Stimulated activated CD8-positive, alpha-beta memory T cell treated with anti-CD3 and anti-CD28 coated beads, Interleukin-7, amount 100 ng/mL, for 24 hours (primary cell): Measurements from ENCODE around the gene IGF2R.
"Not testable (repeated sequence)": the region's sequence is repeated elsewhere in the genome, so short reads cannot be mapped to it uniquely, and the experiment has no call there.

Experiments
- DNase-seq: peaks from one replicate; pipeline ENCODE4 v3.0.0-alpha.2; 2020; ENCODE audit warnings: low read depth

The IGF2R gene

DNA sequence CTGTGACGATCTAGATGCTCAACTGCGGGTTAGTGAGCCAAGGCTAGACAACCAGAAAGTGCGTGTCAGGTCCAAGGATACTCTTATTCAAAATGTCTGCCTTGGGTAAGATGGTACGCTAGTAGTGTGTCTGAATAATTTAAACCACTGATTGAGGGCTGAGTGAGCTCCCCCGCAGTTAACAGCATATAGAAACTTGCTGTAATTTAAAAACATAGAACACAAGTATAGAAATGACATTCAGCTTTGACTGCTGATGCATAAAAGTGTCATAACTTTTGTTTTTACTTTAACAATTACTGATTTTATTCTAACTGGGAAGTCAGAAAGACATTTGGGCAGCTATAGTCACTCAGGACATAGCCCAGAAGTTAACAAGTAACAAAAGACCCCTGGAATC is 107.1 kb downstream of the IGF2R start:
- no peak for DNase-seq

DNA sequence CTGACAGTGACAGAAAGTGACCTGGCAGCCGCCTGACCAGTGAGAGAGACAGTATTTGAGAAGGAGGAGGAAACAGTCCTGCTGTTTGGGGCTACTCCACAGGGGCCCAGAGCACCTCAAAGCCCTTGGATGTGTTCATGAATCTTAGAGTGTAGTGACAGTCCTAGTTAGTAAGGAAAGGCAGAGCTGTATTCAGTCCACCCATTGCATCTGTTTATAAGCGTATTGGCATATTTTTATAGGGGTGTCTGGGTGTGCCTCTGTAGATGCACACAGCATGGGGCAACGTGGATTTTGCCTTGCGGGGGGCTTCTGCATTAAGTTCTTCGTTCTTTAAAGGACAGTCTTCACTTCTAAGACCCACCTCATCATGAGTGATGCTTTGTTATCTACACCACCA is 108.1 kb downstream of the IGF2R start:
- DNase-seq: no peak

DNA sequence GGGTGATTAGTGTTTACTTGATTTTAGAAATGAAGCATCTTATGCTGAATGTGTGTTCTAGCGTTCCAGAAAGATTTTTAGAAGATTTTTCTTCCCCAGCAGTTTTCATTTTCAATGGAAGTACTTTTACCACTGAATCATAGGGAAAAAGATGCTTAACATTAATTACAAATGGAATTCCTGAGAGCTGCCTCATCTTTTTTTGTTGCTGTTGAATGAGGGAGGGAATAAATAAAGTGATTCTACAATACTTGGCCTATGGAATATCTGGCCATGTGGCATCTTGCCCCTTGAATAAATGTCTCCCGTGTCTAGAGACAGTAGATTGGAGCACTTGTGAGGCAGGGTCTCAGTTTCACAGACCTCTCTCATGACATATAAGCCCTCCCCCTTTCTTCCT is 108.6 kb downstream of the IGF2R start:
- DNase-seq: no peak

DNA sequence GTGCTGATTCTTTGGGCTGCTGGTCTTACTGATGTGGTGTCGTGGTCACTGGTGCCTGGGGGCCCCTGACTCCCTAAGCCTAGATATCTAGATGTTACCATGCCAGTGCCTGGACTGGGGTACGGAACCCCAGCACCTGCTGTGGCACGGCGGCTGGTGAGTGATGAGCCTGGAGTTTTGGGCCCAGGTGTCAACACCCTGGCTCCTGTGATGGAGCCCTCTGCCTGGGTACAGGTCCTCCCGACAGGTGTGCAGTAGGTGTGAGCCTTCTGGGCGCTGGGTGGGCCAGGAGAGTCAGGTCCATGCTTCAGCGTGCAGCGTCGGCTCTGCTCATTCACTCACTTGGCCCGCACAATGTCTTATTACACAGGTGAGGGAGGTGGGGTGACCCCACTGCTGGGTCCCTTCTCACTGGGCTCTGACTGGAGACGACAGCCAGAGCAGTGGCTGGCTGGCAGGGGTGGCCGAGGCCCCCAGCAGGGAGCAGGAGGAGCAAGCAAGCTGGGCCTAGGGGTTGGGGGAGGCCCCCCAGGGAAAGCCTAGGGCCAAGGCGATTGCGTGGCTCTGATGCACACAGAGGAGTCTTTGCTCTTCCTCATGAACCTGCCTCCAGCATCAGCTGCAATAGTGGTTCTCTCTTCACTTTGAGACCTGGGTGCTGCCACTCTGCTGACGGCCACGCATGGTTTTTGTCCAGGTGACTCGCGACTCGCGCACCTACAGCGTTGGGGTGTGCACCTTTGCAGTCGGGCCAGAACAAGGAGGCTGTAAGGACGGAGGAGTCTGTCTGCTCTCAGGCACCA is 110.2 kb downstream of the IGF2R start:
- DNase-seq: no peak

DNA sequence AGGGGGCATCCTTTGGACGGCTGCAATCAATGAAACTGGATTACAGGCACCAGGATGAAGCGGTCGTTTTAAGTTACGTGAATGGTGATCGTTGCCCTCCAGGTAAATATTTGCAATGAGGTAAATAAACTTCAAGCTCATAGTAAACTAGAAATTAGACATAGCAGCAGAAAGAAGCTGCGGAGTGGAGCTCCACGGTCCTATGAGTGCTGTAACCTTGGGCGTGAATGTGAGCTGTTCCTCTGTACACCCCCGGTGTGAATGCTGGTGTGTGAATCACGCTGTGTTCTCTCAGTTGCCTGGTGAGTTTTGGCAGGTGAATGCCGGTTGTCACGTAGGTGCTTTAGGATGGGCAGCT is 110.8 kb downstream of the IGF2R start:
- no peak for DNase-seq

DNA sequence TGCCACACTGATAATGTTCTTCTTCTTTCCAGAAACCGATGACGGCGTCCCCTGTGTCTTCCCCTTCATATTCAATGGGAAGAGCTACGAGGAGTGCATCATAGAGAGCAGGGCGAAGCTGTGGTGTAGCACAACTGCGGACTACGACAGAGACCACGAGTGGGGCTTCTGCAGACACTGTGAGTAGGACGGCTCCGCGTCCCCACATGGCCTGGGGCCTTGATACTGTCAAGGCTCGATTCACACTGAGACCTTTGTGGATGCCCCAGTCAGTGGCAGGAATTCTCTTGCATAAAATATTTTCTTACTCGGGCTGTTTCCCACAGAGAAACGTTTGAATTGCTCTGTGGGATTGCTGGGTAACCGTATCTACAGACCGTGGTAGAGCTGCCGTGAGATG is 111.2 kb downstream of the IGF2R start:
- DNase-seq: no peak

DNA sequence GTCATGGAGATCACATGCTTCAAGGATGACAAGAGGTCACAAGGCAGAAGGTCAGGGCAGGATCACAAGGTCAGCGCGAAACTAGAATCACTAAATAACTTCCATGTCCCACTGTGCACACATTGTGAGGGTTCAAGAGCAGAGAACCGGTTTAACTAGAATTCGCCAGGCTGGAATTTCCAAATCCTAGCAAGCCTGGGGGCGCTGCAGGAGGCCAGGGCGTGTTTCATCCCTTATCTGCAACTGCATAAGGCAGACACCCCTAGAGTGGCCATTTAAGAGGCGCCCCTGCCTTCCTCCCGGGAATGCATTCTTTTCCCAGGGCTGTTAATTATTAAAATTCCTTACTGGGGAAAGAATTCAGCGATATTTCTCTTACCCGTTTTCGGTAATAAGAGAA is 112.5 kb downstream of the IGF2R start:
- DNase-seq: no peak

DNA sequence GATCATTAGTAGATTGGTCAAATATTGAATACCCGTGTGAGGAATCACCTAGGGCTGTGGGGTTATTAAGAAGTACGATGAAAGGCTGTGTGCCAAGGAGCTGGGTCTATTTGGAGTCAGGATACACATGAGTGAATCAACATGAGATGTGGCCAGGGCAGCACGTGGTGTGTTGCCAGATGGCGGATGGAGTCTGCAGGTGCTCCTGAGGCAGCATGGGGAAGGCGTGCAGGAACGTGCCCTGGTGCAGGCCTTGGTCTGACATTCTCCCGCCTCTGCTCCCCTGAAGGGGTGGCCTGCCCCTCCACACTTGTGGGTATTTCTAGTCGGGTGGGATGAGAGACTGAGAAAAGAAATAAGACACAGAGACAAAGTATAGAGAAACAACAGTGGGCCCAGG is 113.7 kb downstream of the IGF2R start:
- no peak for DNase-seq

DNA sequence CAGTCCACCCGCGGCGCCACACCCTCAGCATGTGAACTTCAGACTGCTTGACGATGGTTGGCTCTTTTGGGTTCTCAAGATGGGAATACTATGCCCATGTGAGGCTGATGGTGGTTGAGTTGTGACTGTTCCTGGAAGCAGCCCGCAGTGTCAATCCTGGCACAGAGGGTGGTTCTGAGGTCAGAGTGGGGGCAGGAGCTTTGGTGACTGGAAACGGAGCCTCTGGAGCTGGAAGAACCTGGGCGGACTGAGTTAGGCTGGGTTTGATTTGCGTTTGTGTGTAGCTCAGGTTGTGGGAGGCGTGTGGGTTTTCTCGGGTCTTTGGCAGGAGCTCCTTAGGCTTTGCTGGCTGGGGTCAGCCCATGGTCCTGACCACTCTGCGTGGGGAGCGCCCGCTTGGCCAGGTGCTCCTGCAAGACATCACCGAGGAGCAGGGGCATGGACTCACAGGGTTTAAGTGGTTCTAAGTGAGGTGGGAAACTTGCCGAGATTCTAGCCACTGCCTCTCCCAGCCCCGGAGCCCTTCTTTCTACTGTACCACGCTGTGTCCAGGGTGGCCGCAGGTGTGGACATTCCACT is 115.4 kb downstream of the IGF2R start:
- DNase-seq: no peak

DNA sequence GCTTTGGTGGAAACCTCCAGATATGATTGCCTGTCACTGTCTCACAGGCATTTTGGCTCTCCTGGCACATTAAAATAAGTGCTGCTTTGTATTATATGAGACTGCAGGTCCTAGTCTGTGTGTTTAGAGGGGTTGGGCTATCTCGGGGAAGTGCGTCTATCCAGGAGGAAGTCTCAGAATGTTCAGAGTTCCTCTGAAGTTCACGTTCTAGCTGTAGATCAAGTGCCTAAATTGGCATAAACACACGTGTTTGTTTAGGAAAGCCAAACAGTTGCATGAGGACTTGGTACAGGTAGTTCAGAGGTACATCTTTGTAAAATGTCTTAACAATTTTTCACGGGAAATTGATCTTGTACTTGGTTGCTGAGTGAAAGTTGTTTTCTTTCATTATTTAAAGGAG is 116.3 kb downstream of the IGF2R start:
- DNase-seq: no peak

DNA sequence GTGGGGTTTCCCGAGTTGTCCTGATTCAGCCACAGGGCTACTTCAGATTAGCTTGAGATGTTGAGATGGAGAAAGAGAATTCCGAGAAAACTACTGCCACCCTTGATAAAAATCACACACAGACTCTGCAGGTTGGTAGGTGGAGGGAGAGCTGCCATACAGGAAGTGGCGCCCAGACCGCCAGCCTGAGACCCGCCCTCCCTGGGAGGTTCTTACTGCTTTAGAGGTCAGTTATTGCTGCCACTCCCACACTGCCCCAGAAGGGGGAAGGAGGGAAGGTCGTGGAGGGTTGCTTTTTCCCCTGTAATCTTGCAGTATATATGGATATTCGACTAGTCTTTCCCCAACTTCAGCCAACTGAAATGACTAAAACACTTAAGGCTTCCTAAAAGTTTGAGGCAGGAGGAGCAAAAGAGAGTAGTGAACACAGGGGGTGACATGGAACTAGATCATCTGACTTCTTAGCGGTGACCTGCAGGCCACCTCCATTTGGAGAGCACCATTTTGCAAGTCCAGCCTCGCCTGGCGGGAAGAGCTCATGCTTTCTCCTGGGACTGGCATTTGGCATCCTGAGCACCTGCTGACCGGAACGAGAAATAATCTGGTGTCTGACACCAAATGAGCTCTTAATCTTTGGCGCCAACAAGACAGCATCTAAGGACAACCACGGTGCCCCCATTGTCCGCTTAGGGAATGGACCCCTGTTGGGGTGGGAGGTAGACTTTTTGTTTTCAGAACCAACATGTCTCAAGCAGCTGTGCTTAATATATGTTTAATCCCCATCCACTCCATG is 117.0 kb downstream of the IGF2R start:
- no peak for DNase-seq

DNA sequence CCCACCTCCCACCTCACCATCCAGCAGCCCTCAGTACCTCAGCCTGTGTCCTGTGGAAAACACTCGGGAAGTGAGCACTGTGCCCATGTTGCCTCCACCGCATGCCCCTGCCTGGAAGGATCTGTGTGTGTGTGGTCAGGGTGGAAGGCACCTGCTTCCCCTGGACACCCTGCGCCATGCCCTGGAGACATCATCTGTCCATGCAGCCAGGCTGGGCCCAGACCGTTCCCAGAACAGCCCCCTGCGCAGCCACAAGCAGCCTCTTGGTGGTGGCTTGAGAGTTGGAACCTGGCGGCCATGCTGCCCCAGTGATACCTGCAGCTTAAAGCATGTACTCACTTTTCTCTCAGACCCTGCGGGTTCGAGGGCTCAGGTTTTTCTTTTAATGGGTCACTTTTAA is 117.9 kb downstream of the IGF2R start:
- DNase-seq: no peak

DNA sequence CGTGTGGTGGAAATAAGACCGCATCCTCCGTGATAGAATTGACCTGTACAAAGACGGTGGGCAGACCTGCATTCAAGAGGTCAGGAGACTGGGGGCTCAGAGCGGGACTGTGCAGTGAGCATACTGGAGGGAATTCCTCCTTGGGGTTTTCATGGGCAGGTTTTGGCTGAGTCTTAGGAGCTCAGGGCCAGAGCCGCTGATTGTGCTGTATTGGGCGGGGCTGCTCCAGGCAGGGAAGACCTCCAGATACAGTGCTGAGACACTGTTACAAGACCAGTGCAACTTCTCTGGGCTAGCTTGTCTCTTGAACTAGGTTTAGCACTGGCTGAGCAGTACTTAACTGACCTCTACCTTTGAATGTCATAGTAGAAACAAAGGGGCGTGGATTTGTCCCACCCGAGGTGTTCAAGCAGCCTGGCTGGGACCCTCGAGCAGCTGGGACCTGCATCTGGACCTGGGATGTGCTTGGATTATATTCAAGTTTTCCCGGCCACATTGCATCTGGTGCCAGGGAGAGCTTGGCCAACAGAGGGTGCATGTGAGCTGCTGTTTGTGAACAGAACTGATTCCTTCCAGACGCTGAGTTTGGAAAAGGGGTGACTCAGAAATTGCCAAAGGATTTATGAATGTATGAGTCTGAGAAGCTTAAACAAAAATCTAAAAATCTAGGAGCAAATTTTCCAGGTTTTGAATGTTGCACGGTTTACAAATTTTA is 119.3 kb downstream of the IGF2R start:
- no peak for DNase-seq

DNA sequence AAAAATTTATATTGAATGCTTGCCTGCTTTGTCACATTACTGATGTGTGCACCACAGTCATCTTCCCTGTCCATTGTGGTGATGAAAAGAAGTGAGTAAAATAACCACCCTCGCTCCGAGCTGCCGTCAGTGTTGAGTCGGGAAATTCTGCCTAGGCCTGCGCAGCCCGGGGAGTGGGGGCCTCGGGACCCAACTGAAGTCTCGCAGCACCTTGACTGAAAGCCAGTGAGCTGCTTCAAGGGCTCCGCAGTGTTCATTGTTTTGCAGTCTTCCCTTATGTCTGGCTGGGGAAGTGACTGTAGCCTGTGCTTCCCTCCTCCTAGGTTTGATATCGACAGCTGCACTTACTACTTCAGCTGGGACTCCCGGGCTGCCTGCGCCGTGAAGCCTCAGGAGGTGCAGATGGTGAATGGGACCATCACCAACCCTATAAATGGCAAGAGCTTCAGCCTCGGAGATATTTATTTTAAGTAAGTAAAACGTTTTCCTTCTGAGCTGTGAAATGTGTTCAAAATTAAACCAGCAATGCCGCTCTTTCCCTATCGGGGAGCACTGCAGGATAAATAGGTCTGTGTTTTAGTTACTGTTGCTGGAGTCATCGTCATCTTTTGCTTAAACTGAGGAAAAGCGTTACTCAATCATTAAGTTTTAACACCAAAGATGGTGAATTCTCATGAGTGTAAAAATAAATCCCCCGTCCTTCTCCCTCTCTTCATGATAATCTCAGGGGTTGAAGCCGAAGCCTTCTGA is 120.1 kb downstream of the IGF2R start:
- DNase-seq: no peak

DNA sequence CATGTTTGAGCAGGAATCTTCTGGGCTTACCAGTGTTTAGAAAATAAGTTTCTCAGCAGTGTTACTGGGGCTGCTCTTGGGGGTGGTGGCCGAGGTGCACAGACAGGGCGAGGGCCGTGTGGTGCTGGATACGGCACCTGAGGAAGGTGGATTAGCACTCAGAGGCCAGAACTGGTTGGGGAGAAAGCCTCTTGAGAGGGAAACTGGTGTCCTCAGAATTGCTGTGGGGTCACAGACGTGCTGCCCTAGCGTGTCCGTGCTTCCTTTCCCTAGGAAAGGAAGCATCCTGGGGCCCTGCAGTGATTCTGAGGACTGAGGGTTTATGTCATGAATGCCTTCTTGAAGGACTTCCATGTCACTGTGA is 120.6 kb downstream of the IGF2R start:
- no peak for DNase-seq

DNA sequence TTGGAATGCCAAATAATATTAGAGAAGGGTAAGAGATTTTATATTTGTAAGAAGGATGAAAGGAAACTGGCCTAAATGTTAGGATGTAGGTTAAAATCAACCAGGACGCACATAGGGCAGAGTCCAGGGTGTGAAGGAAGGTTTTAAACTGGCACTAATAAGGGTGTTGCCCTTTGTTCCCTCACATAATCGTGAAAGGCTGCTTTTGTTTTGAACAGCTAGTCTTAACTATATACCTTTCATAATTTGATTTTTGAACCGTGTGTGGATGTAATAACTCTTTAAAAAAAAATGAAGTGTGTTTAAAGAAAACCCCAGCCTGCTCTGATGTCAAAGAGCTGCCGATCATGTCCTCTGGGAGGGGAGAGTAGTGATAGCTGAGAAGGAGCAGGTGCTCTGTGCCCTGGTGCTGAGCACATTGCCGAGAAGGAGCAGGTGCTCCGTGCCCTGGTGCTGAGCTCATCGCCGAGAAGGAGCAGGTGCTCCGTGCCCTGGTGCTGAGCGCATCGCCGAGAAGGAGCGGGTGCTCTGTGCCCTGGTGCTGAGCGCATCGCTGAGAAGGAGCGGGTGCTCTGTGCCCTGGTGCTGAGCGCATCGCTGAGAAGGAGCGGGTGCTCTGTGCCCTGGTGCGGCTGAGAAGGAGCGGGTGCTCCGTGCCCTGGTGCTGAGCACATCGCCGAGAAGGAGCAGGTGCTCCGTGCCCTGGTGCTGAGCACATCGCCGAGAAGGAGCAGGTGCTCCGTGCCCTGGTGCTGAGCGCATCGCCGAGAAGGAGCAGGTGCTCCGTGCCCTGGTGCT is 121.8 kb downstream of the IGF2R start:
- DNase-seq: not testable (repeated sequence)

DNA sequence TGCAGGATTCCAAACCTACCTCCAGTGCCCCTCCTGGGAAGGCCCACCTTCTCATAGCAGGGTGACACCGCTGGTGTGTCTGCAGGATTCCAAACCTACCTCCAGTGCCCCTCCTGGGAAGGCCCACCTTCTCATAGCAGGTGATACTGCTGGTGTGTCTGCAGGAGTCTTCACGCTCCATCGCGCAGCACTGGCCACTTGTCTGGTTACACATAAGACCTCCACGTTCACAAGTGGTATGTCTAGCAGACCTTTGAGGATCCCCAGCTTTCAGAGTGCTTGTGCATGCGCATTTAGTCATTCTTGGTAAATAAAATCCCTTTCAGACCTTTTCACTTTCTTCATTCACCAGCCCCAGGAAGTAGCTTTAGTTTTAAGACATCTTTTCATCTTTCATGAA is 123.3 kb downstream of the IGF2R start:
- DNase-seq: not testable (repeated sequence)

DNA sequence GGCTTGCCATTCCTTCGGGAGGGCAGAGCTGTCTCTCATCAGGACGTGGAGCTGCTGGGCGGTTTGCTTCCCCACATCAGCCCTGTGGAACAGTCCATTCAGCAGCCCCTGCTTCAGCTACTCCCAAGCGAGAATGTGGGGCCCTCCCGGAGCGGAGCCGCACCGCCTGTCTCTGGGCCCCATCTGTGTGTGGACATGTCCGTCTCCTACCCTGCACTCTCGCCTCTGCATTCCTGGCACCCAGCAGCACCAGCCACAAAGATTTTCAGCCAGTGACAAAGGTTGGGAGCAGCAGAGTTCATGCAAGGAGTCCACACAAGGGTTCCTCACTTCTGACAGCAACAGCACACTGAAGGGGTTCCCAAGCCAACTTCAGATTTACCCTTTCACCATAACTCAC is 123.7 kb downstream of the IGF2R start:
- no peak for DNase-seq

DNA sequence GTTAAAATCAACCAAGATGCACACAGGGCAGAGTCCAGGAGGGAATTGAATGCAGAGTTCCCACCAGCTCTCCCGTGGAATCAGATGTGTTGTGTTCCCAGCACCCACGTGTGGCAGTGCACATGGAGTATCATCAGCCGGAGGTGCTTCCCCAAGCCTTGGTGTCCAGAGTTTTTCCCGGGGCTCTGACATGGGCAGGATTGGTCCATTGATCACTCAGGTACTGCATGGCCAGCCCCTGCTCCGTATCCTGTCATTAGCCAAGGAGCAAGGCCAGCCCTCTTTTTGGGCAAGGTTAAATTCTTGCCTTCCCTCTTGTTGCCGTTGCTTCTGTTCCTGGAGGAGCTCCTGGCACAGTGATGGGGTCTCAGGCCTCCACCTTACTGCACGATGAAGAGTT is 124.2 kb downstream of the IGF2R start:
- DNase-seq: no peak

DNA sequence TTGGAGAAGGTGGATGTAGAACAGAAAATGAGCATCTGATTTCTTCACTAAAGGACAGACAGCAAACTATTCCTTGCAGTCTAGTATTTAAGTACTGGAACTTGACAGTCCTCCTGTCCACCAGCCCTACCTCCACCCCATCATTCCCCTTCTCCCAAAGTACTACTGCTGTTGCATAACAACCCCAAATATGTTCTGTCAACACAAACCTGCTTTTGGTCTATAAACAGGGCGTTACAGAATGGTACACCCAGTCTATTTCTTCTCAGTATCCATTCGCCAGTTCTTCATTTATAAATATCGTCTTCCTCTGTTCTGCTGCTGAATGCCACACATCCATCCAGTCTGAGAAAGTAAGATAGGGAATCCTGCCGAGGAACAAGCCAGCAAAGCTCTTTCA is 125.1 kb downstream of the IGF2R start:
- DNase-seq: no peak

DNA sequence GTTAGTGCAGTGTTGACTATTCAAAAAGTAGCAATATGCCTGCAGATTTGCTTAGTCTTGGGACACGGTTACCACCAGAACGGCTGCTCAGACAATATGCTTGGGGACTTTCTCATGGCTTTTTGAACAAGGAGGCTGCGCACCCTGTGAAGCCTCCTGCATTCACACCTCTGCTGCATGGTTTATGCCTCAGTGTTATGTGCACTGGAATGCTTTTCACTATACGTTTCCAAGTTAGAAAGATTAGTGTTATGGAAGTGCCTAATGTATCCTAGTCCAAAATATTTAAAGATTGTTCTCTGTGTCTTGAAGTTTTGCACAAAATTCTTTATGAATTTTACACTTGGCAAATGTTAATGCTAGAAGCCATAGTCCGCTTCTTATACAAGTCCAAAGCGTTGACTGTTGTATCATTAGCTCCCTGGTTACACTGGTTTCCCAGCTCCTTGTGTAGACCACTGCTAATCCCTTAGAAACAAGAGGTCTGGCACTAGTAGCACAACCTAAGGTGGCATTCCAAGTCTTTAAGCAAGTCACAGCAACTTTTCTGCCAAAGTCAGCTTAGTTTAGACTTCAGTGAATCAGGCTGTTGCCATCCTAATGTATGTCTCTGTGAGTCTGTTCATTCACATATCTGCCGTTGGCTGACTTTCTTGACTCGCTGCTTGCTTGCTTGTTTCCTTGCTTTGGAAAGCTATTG is 126.4 kb downstream of the IGF2R start:
- no peak for DNase-seq
